HEK293T (cell line): ENCODE data around the gene DNPEP.

Source experiments
- CTCF ChIA-PET: fragments of 350-600 bp; formaldehyde crosslinking; extraction: SDS; loops from one replicate; lab custom pipeline; 2021; ENCODE audit warnings: antibody characterized with exemption, inconsistent platforms; lab: Yijun Ruan, JAX
- POLR2A ChIA-PET: fragments of 350-600 bp; formaldehyde crosslinking; extraction: SDS; loops from one replicate; lab custom pipeline; 2020; ENCODE audit warnings: antibody characterized with exemption, inconsistent platforms; lab: Yijun Ruan, JAX
- DNase-seq: peaks from one replicate; pipeline ENCODE4 v3.0.0; 2012; ENCODE audit warnings: mixed read lengths; ENCODE audit errors: extremely low spot score
- ARNT ChIP-seq: fragments of 450-650 bp; IDR thresholded peaks from 2 replicates; pipeline ENCODE4 v1.6.1; 2017; ENCODE audit warnings: mild to moderate bottlenecking
- BHLHE40 ChIP-seq: fragments of 450-650 bp; IDR thresholded peaks from 2 replicates; pipeline ENCODE4 v1.6.1; 2016; ENCODE audit warnings: mild to moderate bottlenecking, moderate library complexity, borderline replicate concordance
- CTBP1 ChIP-seq: fragments of 450-650 bp; IDR thresholded peaks from 2 replicates; pipeline ENCODE4 v1.6.1; 2016; ENCODE audit warnings: borderline replicate concordance
- ELF4 ChIP-seq: fragments of 450-650 bp; IDR thresholded peaks from 2 replicates; pipeline ENCODE4 v1.6.1; 2017; ENCODE audit warnings: antibody characterized with exemption
- FOXA1 ChIP-seq: fragments of 450-650 bp; IDR thresholded peaks from 2 replicates; pipeline ENCODE4 v1.6.1; 2016; ENCODE audit warnings: mild to moderate bottlenecking
- FOXK2 ChIP-seq: fragments of 450-650 bp; IDR thresholded peaks from 2 replicates; pipeline ENCODE4 v1.6.1; 2016; ENCODE audit warnings: mild to moderate bottlenecking
- FOXM1 ChIP-seq: fragments of 450-650 bp; IDR thresholded peaks from 2 replicates; pipeline ENCODE4 v1.6.1; 2017; ENCODE audit warnings: mild to moderate bottlenecking, borderline replicate concordance
- HDGF ChIP-seq: fragments of 450-650 bp; IDR thresholded peaks from 2 replicates; pipeline ENCODE4 v1.6.1; 2017; ENCODE audit warnings: antibody characterized with exemption, borderline replicate concordance
- L3MBTL2 ChIP-seq: fragments of 450-650 bp; conservative IDR thresholded peaks from 2 replicates; pipeline ENCODE4 v1.6.1; 2016; ENCODE audit warnings: mild to moderate bottlenecking
- LEF1 ChIP-seq: fragments of 450-650 bp; IDR thresholded peaks from 2 replicates; pipeline ENCODE4 v1.6.1; 2017; ENCODE audit warnings: mild to moderate bottlenecking, borderline replicate concordance
- NFRKB ChIP-seq: fragments of 450-650 bp; IDR thresholded peaks from 2 replicates; pipeline ENCODE4 v1.6.1; 2016; ENCODE audit warnings: mild to moderate bottlenecking, moderate library complexity
- PKNOX1 ChIP-seq: fragments of 450-650 bp; IDR thresholded peaks from 2 replicates; pipeline ENCODE4 v1.6.1; 2016
- SP1 ChIP-seq: fragments of 450-650 bp; IDR thresholded peaks from 2 replicates; pipeline ENCODE4 v1.6.1; 2017
- SUZ12 ChIP-seq: fragments of 450-650 bp; IDR thresholded peaks from 2 replicates; pipeline ENCODE4 v1.6.1; 2016; ENCODE audit warnings: mild to moderate bottlenecking
- TARDBP ChIP-seq: fragments of 450-650 bp; IDR thresholded peaks from 2 replicates; pipeline ENCODE4 v1.6.1; 2016
- ZNF384 ChIP-seq: fragments of 450-650 bp; IDR thresholded peaks from 2 replicates; pipeline ENCODE4 v1.6.1; 2016

DNPEP gene

DNA sequence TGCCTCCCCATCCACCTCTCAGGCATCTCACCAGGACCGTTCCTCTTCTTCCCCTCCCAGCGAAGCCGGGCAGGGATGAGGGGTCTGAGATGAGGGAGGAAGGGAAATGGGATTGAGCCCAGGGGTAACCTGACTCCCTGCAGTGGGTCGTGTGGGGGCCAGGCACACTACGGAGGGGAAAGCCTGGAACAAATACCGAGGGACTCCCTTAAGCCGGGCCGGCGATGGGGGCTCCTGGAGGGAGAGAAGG lies 46.7 kb upstream of the DNPEP start:
- CTCF ChIA-PET: interaction anchor here (1.0 to 1.1 kb wide), 3 partner anchors 11 to 43 kb away, joined by 4 to 9 read pairs (median 4); no protein-coding TSS in a partner anchor
- TF ChIP-seq BHLHE40 (no peak), L3MBTL2 (no peak), CTBP1 (no peak), FOXK2 (no peak), NFRKB (no peak), PKNOX1 (no peak), LEF1 (no peak), SP1 (no peak), TARDBP (no peak), ARNT (no peak)
- DNase-seq: no peak
- POLR2A ChIA-PET: interaction anchor here (0.7 kb wide), 1 partner anchor 7 kb away, joined by 4 read pairs; no protein-coding TSS in a partner anchor

DNA sequence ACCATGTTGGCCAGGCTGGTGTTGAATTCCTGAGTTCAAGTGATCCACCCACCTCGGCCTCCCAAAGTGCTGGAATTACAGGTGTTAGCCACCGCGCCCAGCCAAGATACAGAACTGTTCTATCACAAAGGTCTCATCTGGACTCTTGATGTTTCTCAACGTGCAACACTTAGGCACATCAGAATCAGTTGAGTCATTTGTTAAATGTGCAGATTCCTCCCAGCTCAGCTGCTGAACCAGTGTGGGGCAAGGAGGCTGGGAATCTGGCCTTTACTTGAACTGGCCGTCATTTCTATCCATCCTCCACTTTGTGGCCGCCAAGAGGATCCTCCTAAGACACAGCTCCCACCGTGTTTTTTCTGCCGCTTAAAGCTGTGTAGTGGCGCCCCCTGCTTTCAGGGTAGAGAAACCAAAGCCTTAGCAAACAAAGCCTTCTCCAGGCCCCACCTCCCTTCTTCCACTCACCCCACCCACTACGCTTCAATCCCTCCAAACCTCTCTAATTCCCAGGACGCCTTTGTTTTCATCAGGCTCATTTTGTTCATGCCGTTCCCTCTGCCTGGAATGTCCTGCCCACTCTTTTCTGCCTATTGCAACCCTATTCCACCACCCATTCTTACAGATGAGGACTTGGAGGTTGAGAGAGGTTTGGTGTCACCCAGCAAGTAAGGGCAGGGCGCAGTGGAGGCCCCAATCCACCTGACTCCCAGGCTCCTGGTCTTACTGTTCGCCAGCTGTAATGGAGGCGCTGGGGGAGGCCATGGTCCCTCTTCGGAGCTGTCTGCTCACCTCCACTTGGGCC lies 46.2 kb upstream of the DNPEP start:
- CTCF ChIA-PET: interaction anchor here (0.6 to 1.1 kb wide), 5 partner anchors 11 to 42 kb away, joined by 3 to 9 read pairs (median 4); no protein-coding TSS in a partner anchor
- no peak for TF ChIP-seq TARDBP
- peak; percentile 73 for DNase-seq
- POLR2A ChIA-PET: interaction anchor here (0.7 to 1.3 kb wide), 2 partner anchors 8 to 45 kb away, joined by 3 to 4 read pairs; no protein-coding TSS in a partner anchor

- no peak for DNase-seq
- ChIA-PET POLR2A (no interaction called here), CTCF (interaction anchor here (0.8 to 2.0 kb wide), 4 partner anchors 22 to 99 kb away, joined by 3 to 10 read pairs (median 4); no protein-coding TSS in a partner anchor)
- no peak for TF ChIP-seq ZNF384
Observed at GRCh38 chr2:219430633-219431615, 43.2 kb upstream of the DNPEP start.

- ChIA-PET CTCF (interaction anchor here (0.6 to 2.0 kb wide), 5 partner anchors 23 to 161 kb away, joined by 3 to 10 read pairs (median 4); no protein-coding TSS in a partner anchor), POLR2A (no interaction called here)
- TF ChIP-seq CTBP1 (no peak), ELF4 (no peak), PKNOX1 (no peak), FOXA1 (no peak), FOXK2 (no peak), TARDBP (no peak)
- no peak for DNase-seq
Observed at GRCh38 chr2:219429958-219430606, 42.4 kb upstream of the DNPEP start.

- DNase-seq: no peak
- ChIA-PET POLR2A (no interaction called here), CTCF (interaction anchor here (0.8 kb wide), 1 partner anchor 13 kb away, joined by 4 read pairs; no protein-coding TSS in a partner anchor)
- TF ChIP-seq FOXK2 (no peak), BHLHE40 (no peak), ARNT (no peak), FOXA1 (no peak), L3MBTL2 (no peak), SP1 (no peak), FOXM1 (no peak)
Observed at GRCh38 chr2:219428469-219428868, 40.8 kb upstream of the DNPEP start.

DNA sequence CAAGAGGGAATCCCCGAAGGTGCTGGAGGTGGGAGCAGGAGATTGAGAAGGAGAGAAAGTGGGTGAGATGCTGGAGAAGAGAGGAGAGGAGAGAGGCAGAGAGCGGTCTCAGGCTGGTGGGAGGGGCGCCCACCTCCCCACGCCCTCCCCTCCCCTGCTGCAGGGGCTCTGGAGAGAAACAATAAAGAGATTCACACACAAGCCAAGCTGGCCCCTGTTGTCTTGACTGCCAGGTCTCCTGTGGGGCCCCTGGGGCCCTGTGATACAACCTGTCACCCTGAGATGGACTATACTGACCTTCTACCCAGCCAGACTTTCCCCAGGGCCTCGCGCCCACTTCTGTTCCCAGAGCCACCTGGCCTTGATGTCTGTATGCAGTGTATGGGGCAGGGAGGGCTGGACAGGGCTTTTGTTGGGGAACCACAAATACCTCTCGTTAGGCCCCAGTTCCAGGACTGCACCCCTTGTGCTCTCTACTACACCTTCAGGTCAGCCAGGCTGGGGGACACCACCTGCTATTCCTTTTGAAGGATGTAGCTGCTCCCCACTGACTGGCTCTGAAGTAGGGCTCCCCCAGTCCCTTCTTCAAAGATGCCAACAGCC lies 38.9 kb upstream of the DNPEP start:
- POLR2A ChIA-PET: interaction anchor here (0.7 kb wide), 1 partner anchor 22 kb away, joined by 3 read pairs; no protein-coding TSS in a partner anchor
- CTCF ChIA-PET: no interaction called here
- DNase-seq: no peak
- no peak for TF ChIP-seq HDGF
- TF ChIP-seq SUZ12: no peak
- TF ChIP-seq L3MBTL2: no peak
- TF ChIP-seq SP1: no peak
- TF ChIP-seq CTBP1: no peak
- TF ChIP-seq PKNOX1: no peak
- TF ChIP-seq FOXA1: no peak
